HTR-8/SVneo (cell line): ENCODE measurements around the gene PIK3R3.

Experiments
- DNase-seq: peaks from one replicate; pipeline ENCODE4 v3.0.0; 2011; ENCODE audit warnings: low spot score, mixed read lengths; ENCODE audit not compliant: insufficient read length
- FAIRE-seq: peaks from 2 replicates; lab custom pipeline; 2011; peaks lifted over from hg19 to GRCh38; lab: Jason Lieb, UNC

The PIK3R3 gene

DNA sequence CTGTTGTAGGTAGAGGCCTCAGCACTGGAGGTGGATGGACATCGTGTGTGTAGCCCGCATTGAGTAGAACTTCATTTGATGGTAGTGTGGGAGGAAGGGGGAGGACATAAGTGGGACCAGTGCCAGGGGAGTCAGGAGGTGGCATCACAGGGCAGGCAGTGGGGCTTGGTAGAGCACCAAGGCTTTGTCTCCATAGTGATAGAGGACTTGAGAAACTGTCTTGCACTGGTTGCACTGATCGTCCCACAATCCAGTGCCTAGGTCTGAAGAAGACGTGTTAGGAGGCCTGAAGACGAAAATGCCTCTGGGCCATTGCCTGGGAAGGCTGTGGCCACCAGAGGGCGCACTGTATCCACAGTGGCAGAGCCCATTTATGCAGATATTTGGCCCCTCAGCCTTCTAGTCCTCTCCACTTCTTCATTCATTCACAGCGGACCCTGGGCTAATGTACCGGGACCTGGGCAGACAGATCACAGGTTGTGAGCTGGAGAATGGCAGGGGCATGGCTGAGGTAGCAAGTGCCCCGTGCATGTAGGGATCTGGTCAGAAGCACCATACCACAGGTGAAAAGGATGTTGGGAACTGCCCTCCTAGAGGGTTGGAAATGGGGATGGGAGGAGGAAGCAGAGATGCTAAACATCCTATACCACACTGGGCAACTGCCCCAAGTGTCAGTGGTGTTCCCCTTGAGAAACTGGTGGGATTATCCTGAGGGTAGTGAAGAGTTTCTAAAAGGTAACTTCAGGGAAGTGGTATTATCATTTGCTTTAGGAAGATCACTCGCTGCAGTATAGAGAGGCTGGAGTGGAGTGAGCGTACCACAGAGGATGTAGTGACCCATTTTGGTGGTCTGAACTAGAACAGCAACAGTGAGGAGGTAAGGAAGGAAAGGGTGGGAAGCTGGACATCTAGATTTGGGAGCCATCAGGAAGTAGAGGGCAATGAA is 95.3 kb downstream of the PIK3R3 start:
- DNase-seq (peak; percentile 74), FAIRE-seq (no peak)

DNA sequence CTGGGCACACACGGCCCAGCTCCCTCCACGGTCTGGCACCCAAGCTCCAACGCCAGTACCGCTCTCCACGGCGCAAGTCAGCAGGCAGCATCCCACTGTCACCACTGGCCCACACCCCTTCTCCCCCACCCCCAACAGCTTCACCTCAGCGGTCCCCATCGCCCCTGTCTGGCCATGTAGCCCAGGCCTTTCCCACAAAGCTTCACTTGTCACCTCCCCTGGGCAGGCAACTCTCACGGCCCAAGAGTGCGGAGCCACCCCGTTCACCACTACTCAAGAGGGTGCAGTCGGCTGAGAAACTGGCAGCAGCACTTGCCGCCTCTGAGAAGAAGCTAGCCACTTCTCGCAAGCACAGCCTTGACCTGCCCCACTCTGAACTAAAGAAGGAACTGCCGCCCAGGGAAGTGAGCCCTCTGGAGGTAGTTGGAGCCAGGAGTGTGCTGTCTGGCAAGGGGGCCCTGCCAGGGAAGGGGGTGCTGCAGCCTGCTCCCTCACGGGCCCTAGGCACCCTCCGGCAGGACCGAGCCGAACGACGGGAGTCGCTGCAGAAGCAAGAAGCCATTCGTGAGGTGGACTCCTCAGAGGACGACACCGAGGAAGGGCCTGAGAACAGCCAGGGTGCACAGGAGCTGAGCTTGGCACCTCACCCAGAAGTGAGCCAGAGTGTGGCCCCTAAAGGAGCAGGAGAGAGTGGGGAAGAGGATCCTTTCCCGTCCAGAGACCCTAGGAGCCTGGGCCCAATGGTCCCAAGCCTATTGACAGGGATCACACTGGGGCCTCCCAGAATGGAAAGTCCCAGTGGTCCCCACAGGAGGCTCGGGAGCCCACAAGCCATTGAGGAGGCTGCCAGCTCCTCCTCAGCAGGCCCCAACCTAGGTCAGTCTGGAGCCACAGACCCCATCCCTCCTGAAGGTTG is 97.6 kb downstream of the PIK3R3 start:
- DNase-seq (no peak), FAIRE-seq (no peak)

GRCh38 chr1:46030876-46031660 is 101.4 kb downstream of the PIK3R3 start:
- DNase-seq (no peak), FAIRE-seq (no peak)

DNA sequence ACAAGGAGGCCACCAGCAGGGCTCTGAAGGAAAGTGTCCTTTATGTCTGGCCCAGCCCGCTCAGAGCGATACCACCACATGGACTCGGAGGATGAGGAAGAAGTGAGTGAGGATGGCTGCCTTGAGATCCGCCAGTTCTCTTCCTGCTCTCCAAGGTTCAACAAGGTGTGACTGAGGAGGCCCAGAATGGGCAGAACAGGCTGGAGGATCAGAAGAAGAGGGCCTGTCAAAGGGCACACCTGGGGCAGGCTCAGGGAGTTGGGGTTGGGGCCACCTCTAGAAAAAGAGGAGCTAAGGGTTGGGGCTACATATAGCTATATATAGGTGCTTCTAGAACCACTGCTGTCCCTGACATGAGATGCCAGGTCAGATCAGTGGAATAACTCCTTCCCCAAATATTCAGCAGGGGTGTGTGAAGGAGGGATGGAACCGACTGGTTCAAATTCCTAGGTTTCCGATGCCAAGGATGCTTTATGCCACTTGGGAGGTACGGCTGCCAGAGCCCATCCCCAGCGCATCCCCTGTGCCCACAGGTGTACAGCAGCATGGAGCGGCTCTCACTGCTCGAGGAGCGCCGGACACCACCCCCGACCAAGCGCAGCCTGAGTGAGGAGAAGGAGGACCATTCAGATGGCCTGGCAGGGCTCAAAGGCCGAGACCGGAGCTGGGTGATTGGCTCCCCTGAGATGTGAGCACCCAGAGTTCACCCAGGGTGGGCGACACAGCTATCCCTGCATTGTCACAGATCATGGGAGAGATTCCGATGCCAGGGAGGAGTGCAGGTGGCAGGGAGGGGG is 102.2 kb downstream of the PIK3R3 start:
- DNase-seq (no peak), FAIRE-seq (no peak)

GRCh38 chr1:46027788-46028573 is 104.4 kb downstream of the PIK3R3 start:
- FAIRE-seq = no peak
- no peak for DNase-seq

DNA sequence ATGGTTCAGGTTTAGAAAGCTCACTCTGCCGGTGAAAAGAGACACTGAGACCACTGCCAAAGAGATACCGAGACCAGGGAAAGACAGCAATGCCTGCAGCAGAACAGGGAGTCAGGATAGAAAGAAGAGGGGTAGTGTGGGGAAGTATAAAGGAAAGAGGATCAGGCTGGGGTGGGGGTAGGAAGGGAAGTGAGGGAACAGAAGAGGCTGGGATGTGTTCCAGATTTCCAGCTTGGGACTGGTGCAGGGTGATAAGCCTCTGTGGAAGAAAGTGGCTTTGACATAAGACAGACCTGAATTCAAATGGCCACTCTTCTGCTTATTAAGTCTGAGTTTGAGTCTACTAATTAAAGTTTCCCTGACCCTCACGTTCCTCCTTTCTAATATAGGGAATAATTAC is 105.9 kb downstream of the PIK3R3 start:
- DNase-seq (no peak), FAIRE-seq (no peak)

- DNase-seq (no peak), FAIRE-seq (no peak)
Observed at GRCh38 chr1:46021046-46021996, 111.1 kb downstream of the PIK3R3 start.

GRCh38 chr1:46020010-46020409 is 112.4 kb downstream of the PIK3R3 start:
- no peak for DNase-seq
- no peak for FAIRE-seq

DNA sequence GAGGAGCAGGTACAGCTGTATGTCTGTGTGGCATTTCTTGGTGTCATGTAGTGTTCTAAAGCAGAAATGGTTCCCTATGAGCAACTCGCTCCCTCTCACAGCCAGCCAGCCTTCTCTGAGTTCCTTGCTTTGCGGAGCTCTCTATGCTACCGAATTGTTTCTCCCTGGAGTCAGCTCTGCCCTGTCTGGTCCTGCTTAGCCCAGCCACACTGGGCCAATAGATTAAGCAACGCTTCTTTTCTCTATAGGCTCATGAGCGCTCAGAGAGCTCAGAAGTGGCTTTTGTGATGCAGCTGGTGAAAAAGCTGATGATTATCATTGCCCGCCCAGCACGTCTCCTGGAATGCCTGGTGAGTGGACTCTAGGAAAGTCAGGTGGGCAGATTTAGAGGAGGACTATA is 113.1 kb downstream of the PIK3R3 start:
- DNase-seq (no peak), FAIRE-seq (no peak)

DNA sequence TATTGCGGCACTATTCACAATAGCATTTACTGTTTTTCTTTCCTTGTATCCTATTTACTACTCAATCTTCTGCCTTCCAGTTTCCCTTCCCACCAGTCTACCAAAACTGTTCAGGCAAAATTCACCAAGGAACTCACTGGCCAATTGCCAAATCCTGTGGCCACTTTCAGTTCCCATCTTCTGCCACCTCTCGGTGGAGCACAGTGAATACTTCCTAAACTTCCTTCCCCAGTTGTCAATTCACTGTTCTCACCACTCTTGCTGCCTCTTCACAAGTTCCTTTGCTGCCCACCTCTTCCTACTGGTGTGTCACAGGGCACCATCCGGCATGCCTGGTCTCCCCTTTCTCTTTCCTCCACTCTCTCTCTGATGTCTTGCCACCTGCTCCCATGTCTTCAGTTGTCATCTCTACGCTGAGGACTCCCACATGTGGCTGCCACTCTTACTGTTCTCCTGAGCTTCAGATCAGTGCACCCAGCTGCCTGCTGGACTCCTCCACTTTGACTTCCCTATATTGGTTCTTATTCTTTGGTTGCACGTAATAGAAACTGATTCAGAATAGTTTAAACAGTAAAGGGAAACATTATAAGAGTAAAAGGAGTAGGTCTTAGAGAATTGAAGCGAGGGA is 114.4 kb downstream of the PIK3R3 start:
- DNase-seq = no peak
- no peak for FAIRE-seq

- no peak for FAIRE-seq
- no peak for DNase-seq
Observed at GRCh38 chr1:46013581-46013980, 118.8 kb downstream of the PIK3R3 start.

DNA sequence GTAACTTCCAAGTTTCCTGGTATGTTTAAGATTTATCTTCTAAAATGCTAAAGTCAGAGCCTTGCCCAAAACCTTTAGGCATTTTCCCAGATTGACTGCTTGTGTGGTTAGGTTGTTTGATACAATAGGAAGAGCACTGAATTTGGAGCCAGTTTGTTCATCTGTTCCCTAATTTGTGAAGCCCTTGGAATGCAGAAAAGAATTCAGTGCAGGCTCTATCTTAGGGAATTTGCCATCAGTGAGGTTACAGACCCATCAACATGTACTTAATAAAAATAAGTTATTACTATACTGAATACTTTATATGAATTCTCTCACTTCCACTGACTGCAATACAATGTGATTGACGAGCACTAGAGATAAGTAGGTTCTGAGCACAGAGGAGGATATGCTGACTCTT is 120.2 kb downstream of the PIK3R3 start:
- DNase-seq (no peak), FAIRE-seq (no peak)

DNA sequence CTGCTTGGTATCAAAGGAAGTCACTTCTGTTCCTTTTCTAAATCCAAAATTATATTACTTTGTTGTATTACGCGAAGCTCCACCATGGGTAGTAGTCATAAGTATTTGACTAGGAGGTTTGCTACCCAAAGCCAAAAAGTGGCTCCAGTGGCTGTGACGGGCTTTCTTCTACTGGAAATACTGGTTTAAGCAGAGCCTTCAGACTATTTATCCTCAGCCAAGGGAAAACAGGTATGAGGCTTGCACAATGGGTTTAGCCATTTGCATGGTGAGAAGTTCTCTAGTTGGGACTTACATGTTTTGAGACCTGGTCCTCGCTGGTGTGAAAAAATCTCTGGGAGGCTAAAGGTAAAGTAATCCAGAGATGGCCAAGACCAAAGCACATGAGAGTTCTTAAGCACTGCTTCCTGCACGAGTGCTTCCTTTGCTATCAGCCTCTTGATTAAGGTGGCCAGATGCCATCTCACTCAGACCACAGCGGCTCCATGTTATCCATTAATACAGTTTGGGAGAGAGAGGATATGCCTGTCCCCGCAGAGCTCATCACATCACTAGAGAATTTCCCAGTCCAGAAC is 121.2 kb downstream of the PIK3R3 start:
- FAIRE-seq (no peak), DNase-seq (no peak)

DNA sequence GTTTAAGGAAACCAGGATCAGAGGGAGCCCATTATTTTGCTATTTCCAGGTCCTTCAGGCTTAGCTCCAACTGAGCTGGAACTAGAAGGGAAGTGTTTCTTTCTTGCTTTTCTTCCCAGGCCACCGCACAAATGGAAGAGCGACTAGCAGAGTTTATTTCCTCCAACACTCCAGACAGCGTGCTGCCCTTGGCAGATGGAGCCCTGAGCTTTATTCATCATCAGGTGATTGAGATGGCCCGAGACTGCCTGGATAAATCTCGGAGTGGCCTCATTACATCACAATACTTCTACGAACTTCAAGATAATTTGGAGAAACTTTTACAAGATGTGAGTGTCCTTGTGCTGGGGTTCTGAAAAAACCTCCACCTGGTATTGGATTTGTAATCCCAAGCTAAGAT is 121.8 kb downstream of the PIK3R3 start:
- DNase-seq = no peak
- no peak for FAIRE-seq

GRCh38 chr1:46008585-46008984 is 123.8 kb downstream of the PIK3R3 start:
- FAIRE-seq (no peak), DNase-seq (no peak)

- no peak for FAIRE-seq
- DNase-seq = no peak
Observed at GRCh38 chr1:46005594-46005993, 126.8 kb downstream of the PIK3R3 start.

DNA sequence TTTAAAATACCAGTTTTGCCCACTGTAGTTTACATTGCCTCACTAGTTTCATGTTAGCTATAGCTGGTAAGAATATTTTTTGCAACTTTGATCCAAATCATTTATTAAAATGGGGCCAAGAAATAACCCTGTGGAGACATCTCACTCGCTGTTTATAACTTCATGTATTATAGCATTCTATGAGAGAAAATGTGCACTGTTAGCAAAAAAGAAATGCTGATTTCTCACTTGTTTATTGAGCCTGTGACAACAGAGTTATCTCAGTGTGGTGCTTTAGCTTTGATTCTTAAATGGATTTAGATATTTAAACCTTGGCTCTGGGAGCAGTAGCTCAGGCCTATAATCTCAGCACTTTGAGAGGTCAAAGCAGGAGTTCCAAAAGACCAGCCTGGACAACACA is 127.9 kb downstream of the PIK3R3 start:
- FAIRE-seq (no peak), DNase-seq (no peak)
